CD4-positive, alpha-beta T cell treated with Interleukin-4 for 1 hour (primary cell): Measurements from ENCODE around the gene CT45A6.
"Not testable (repeated sequence)": the region's sequence is repeated elsewhere in the genome, so short reads cannot be mapped to it uniquely, and the experiment has no call there.

Source experiments
- DNase-seq, 2 donors: peaks; one replicate each; pipeline ENCODE4 v3.0.0-alpha.2; 2020 to 2022

The CT45A6 gene

GRCh38 chrX:135802687-135803086, at the start of gene CT45A6:
Gene CT45A6 (minus strand): TSS chrX:135802787. CDS start chrX:135798993, 3,794 bp downstream.
- not testable (repeated sequence) for DNase-seq

- DNase-seq, result not testable (repeated sequence)
Observed at GRCh38 chrX:135837180-135837579, 34.6 kb upstream of the CT45A6 start, which contains the start of gene CT45A7. Gene CT45A7 (minus strand): TSS chrX:135837280. CDS start chrX:135833533, 3,747 bp downstream.

- DNase-seq, result not testable (repeated sequence)
Observed at GRCh38 chrX:135819912-135820311, 17.3 kb upstream of the CT45A6 start, which contains the start of gene CT45A2. Gene CT45A2 (minus strand): TSS chrX:135820012. CDS start chrX:135816265, 3,747 bp downstream.

GRCh38 chrX:135785403-135785802, 17.2 kb downstream of the CT45A6 start, which contains the start of gene CT45A5:
Gene CT45A5 (minus strand): TSS chrX:135785503. CDS start chrX:135781729, 3,774 bp downstream.
- DNase-seq, result not testable (repeated sequence)

- DNase-seq, result not testable (repeated sequence)
Observed at GRCh38 chrX:135768091-135768490, 34.5 kb downstream of the CT45A6 start, which contains the start of gene CT45A3. Gene CT45A3 (minus strand): TSS chrX:135768191. CDS start chrX:135764444, 3,747 bp downstream.

GRCh38 chrX:135744739-135745138, 57.8 kb downstream of the CT45A6 start:
- not testable (repeated sequence) for DNase-seq
